ENCODE measurements around the gene SKOR2.
"Not testable (repeated sequence)": the region's sequence is repeated elsewhere in the genome, so short reads cannot be mapped to it uniquely, and the experiment has no call there.

SKOR2 gene

GRCh38 chr18:47187721-47188120 lies 63.7 kb downstream of the SKOR2 start:
- DNase-seq: no peak

- peak; percentile 4 to 31 for DNase-seq
Measured at GRCh38 chr18:47184419-47185050, 66.9 kb downstream of the SKOR2 start.

- DNase-seq: not testable (repeated sequence)
Measured at GRCh38 chr18:47182156-47182555, 69.3 kb downstream of the SKOR2 start.

GRCh38 chr18:47180765-47181164 lies 70.7 kb downstream of the SKOR2 start:
- no peak for DNase-seq

- DNase-seq: peak; percentile 7 to 56
Measured at GRCh38 chr18:47179520-47179919, 71.9 kb downstream of the SKOR2 start.

GRCh38 chr18:47175898-47176575 lies 75.4 kb downstream of the SKOR2 start, which contains the start of gene IER3IP1:
IER3IP1 (minus strand) TSS chr18:47176364; CDS start chr18:47176277, 87 bp downstream.
- peak; percentile 44 to 85 for DNase-seq

GRCh38 chr18:47175283-47175897 lies 76.1 kb downstream of the SKOR2 start:
- DNase-seq: no peak

GRCh38 chr18:47174545-47175116 lies 76.8 kb downstream of the SKOR2 start:
- no peak for DNase-seq

- no peak for DNase-seq
Measured at GRCh38 chr18:47172476-47172875, 79.0 kb downstream of the SKOR2 start.

GRCh38 chr18:47168913-47169312 lies 82.5 kb downstream of the SKOR2 start:
- no peak for DNase-seq

- DNase-seq: no peak
Measured at GRCh38 chr18:47168509-47168908, 83.0 kb downstream of the SKOR2 start.

- DNase-seq: no peak
Measured at GRCh38 chr18:47166294-47166693, 85.2 kb downstream of the SKOR2 start.

- DNase-seq: no peak
Measured at GRCh38 chr18:47163241-47163640, 88.2 kb downstream of the SKOR2 start.

- no peak for DNase-seq
Measured at GRCh38 chr18:47160256-47160655, 91.2 kb downstream of the SKOR2 start.

- not testable (repeated sequence) for DNase-seq
Measured at GRCh38 chr18:47158404-47158803, 93.1 kb downstream of the SKOR2 start.

Data from NCI-H524 (cell line).